SK-N-MC (cell line): Measurements from ENCODE around the gene FLVCR1.

ENCODE experiments used
- EZH2 ChIP-seq: fragments of 200-600 bp; sonication (generic); IDR thresholded peaks from one replicate; pipeline ENCODE4 v1.6.1; 2017; ENCODE audit warnings: antibody characterized with exemption
- FOXP2 ChIP-seq: optimal IDR thresholded peaks from 2 replicates; pipeline ENCODE3; 2011; ENCODE audit warnings: mild to moderate bottlenecking, moderate library complexity; ENCODE audit not compliant: insufficient read depth; ENCODE audit errors: extremely low read length, control extremely low read depth
- POLR2AphosphoS5 ChIP-seq: IDR thresholded peaks from 2 replicates; pipeline ENCODE4 v1.6.1; 2012; ENCODE audit warnings: mild to moderate bottlenecking, low read depth, low read length, borderline replicate concordance

DNA sequence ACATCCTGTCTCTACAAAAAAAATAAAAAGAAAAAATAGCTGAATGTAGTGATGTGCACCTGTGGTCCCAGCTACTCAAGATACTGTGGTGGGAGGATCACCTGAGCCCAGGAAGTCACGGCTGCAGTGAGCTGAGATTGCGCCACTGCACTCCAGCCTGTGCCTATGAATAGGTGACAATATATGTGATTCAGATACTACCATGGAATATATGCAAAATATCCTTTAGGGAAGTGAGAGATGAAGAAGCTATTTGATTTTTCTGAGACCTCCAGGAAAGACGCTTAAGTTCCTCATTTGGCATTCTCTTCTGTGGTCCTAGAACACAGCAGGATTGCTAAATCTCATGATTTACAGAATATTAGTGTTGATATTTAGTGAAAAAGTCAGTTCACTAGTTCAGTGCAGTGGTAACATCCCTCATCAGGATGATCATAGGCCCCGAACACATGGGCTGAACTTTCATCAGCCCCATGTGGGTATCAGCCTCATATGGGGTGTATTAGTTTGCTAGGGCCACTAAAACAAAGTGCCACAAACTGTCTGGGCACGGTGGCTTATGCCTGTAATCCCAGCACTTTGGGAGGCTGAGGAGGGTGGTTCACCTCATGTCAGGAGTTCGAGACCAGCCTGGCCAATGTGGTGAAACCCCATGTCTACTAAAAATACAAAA, 86.3 kb downstream of the FLVCR1 start:
- TF ChIP-seq EZH2 (no peak), POLR2AphosphoS5 (no peak), FOXP2 (no peak)
